HG02610 (cell line): Measurements from ENCODE around the gene TRAK1.

ENCODE experiments used
- ATAC-seq: cut with Tn5 transposase; IDR thresholded peaks from one replicate; pipeline ENCODE4 v1.9.1; 2021; ENCODE audit warnings: mild to moderate bottlenecking, moderate library complexity; ENCODE audit not compliant: unreplicated experiment

Gene TRAK1

GRCh38 chr3:42174679-42175385, 83.7 kb downstream of the TRAK1 start:
- no peak for ATAC-seq

- ATAC-seq = no peak
These were observed 84.5 kb downstream of the TRAK1 start for GRCh38 chr3:42175386-42176240.

- ATAC-seq = no peak
These were observed 85.3 kb downstream of the TRAK1 start for GRCh38 chr3:42176242-42177034.

GRCh38 chr3:42177068-42177800, 86.1 kb downstream of the TRAK1 start:
- no peak for ATAC-seq

- no peak for ATAC-seq
These were observed 86.6 kb downstream of the TRAK1 start for GRCh38 chr3:42177801-42178150.

GRCh38 chr3:42179110-42179725, 88.1 kb downstream of the TRAK1 start:
- ATAC-seq = no peak

GRCh38 chr3:42180901-42181300, 89.7 kb downstream of the TRAK1 start:
- ATAC-seq = no peak

GRCh38 chr3:42182555-42182954, 91.4 kb downstream of the TRAK1 start:
- ATAC-seq = no peak

GRCh38 chr3:42183991-42184632, 93.0 kb downstream of the TRAK1 start:
- no peak for ATAC-seq

GRCh38 chr3:42184651-42185443, 93.7 kb downstream of the TRAK1 start:
- ATAC-seq = no peak

GRCh38 chr3:42187936-42188335, 96.8 kb downstream of the TRAK1 start:
- ATAC-seq = no peak

GRCh38 chr3:42188376-42188775, 97.2 kb downstream of the TRAK1 start:
- ATAC-seq = no peak

- ATAC-seq = no peak
These were observed 97.9 kb downstream of the TRAK1 start for GRCh38 chr3:42189001-42189460.

- ATAC-seq = no peak
These were observed 98.6 kb downstream of the TRAK1 start for GRCh38 chr3:42189736-42190135.

GRCh38 chr3:42190701-42191442, 99.7 kb downstream of the TRAK1 start:
- ATAC-seq = no peak

GRCh38 chr3:42191443-42191747, 100.2 kb downstream of the TRAK1 start:
- ATAC-seq = no peak

GRCh38 chr3:42192334-42193200, 101.4 kb downstream of the TRAK1 start:
- ATAC-seq = peak; percentile 39
